GM18873 (cell line): ENCODE measurements around the gene CCL21.

Experiments
- ATAC-seq: cut with Tn5 transposase; IDR thresholded peaks from one replicate; pipeline ENCODE4 v1.9.1; 2021; ENCODE audit warnings: mild to moderate bottlenecking, moderate library complexity, moderate number of reproducible peaks; ENCODE audit not compliant: unreplicated experiment, low FRiP score

CCL21 gene

GRCh38 chr9:34675048-34675714, 34.8 kb downstream of the CCL21 start:
- no peak for ATAC-seq

GRCh38 chr9:34674440-34674839, 35.5 kb downstream of the CCL21 start:
- ATAC-seq = no peak

- no peak for ATAC-seq
Observed at GRCh38 chr9:34671307-34671706, 38.6 kb downstream of the CCL21 start.

GRCh38 chr9:34669809-34670562, 40.0 kb downstream of the CCL21 start:
- no peak for ATAC-seq

GRCh38 chr9:34665381-34666250, 44.3 kb downstream of the CCL21 start:
- ATAC-seq = peak; percentile 75

- no peak for ATAC-seq
Observed at GRCh38 chr9:34665067-34665380, 44.9 kb downstream of the CCL21 start.

- no peak for ATAC-seq
Observed at GRCh38 chr9:34664281-34665066, 45.5 kb downstream of the CCL21 start.

- no peak for ATAC-seq
Observed at GRCh38 chr9:34663303-34663605, 46.7 kb downstream of the CCL21 start.

GRCh38 chr9:34662526-34663302, 47.2 kb downstream of the CCL21 start, which contains the start of gene CCL27:
Gene CCL27 (minus strand): TSS chr9:34662657. CDS start chr9:34662633, 24 bp downstream.
- ATAC-seq = no peak

GRCh38 chr9:34659592-34660253, 50.2 kb downstream of the CCL21 start:
- ATAC-seq = no peak
